Osteocyte (in vitro differentiated cells): ENCODE data around the gene MAP7. TPM values are rescaled to one million over a fixed set of nuclear protein-coding genes. Genes with fewer than 3 reads are reported as not detected.

Experiments used
- DNase-seq: peaks from one replicate; pipeline ENCODE4 v3.0.0; 2021; ENCODE audit warnings: mixed read lengths; ENCODE audit not compliant: unreplicated experiment; ENCODE audit errors: extremely low spot score
- H3K27ac Mint-ChIP-seq: one replicate; pipeline ENCODE4 v1.8.0; 2021; ENCODE audit warnings: mild to moderate bottlenecking, mixed read lengths; ENCODE audit not compliant: unreplicated experiment
- H3K27me3 Mint-ChIP-seq: one replicate; pipeline ENCODE4 v1.8.0; 2021; ENCODE audit warnings: mixed read lengths; ENCODE audit not compliant: unreplicated experiment
- H3K36me3 Mint-ChIP-seq: one replicate; pipeline ENCODE4 v1.8.0; 2021; ENCODE audit warnings: mixed read lengths; ENCODE audit not compliant: unreplicated experiment
- H3K4me1 Mint-ChIP-seq: one replicate; pipeline ENCODE4 v1.8.0; 2021; ENCODE audit warnings: mixed read lengths; ENCODE audit not compliant: unreplicated experiment
- H3K4me3 Mint-ChIP-seq: one replicate; pipeline ENCODE4 v1.8.0; 2021; ENCODE audit warnings: mild to moderate bottlenecking, moderate library complexity, mixed read lengths; ENCODE audit not compliant: unreplicated experiment
- H3K9me3 Mint-ChIP-seq: one replicate; pipeline ENCODE4 v1.8.0; 2021; ENCODE audit warnings: mixed read lengths; ENCODE audit not compliant: unreplicated experiment
- total RNA-seq: library from RNA; stranded (reverse); gene quantifications from 2 replicates; pipeline ENCODE4 v1.2.1, GENCODE V29; 2021
- TF ChIP-seq, protein P1 (sequence below): fragments of 200-600 bp; sonication (generic); IDR thresholded peaks from 2 replicates; pipeline ENCODE4 v1.5.0; 2021; ENCODE audit warnings: antibody characterized with exemption, mild to moderate bottlenecking, moderate library complexity

MAP7 gene
- total RNA-seq, 1 donor from 2014 or later = 0.38 TPM

DNA sequence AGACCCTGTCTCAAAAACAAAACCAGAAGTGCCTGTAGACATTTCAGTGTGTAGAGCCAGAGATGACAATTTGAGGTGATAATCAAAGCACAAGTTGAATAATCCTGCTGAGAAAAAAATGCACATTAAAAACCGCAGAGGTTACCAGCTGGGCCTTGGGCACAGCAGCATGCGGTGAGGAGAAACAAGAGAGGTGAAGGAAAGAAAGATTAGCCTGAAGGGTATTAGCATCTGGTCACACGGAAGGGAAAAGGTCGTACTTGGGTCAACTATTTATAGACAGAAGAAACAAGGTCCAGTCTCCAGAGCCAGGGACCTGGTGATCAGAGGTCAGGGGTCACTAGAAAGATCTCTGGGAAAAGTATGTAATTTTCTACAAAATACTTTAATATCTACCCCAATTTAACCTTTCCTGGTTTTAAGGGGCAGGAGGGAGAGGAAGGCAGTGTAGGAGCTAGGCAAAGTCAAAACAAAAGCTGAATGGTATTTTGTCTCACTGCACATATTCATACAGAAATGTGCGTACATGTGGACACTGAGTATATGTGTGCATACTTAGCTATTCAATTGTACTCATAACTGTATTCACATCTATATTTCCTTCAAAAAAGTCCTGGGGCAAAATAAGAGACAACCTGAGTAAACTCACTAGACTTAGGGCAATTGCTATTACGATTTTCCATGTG, 10.1 kb downstream of the MAP7 start:
- Mint-ChIP-seq H3K9me3 (no peaks in the 10 kb centered on the region), H3K36me3 (no peaks in the 10 kb centered on the region), H3K27ac (no peak overlapping the region), H3K27me3 (peaks cover 45% of the 10 kb centered on the region), H3K4me1 (peaks cover 7% of the 10 kb centered on the region), H3K4me3 (no peak overlapping the region)
- DNase-seq = no peak
- TF ChIP-seq, protein P1, sequence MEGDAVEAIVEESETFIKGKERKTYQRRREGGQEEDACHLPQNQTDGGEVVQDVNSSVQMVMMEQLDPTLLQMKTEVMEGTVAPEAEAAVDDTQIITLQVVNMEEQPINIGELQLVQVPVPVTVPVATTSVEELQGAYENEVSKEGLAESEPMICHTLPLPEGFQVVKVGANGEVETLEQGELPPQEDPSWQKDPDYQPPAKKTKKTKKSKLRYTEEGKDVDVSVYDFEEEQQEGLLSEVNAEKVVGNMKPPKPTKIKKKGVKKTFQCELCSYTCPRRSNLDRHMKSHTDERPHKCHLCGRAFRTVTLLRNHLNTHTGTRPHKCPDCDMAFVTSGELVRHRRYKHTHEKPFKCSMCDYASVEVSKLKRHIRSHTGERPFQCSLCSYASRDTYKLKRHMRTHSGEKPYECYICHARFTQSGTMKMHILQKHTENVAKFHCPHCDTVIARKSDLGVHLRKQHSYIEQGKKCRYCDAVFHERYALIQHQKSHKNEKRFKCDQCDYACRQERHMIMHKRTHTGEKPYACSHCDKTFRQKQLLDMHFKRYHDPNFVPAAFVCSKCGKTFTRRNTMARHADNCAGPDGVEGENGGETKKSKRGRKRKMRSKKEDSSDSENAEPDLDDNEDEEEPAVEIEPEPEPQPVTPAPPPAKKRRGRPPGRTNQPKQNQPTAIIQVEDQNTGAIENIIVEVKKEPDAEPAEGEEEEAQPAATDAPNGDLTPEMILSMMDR = no peak

DNA sequence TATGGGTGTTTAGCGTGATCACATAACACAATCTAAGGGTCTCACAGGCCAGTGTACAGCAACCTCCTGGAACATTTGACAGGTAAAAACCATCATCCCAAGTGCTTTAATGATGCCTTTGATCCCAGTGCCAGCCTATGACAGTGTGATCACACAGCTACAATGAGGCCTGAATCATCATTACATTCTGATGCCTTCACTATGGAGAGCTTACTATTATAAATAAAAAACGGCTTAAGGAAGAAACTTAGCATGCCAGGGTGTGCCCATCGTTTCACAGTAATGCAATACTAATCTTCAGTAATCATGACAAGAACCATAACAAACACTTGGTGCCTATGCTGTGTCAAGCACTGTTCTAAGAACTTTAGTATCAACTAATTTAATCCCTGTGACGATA, 11.4 kb downstream of the MAP7 start:
- Mint-ChIP-seq H3K36me3 (no peaks in the 10 kb centered on the region), H3K9me3 (no peaks in the 10 kb centered on the region), H3K27me3 (peaks cover 38% of the 10 kb centered on the region), H3K4me1 (peaks cover 7% of the 10 kb centered on the region), H3K4me3 (no peak overlapping the region), H3K27ac (no peak overlapping the region)
- no peak for DNase-seq
- TF ChIP-seq, protein P1 = no peak

DNA sequence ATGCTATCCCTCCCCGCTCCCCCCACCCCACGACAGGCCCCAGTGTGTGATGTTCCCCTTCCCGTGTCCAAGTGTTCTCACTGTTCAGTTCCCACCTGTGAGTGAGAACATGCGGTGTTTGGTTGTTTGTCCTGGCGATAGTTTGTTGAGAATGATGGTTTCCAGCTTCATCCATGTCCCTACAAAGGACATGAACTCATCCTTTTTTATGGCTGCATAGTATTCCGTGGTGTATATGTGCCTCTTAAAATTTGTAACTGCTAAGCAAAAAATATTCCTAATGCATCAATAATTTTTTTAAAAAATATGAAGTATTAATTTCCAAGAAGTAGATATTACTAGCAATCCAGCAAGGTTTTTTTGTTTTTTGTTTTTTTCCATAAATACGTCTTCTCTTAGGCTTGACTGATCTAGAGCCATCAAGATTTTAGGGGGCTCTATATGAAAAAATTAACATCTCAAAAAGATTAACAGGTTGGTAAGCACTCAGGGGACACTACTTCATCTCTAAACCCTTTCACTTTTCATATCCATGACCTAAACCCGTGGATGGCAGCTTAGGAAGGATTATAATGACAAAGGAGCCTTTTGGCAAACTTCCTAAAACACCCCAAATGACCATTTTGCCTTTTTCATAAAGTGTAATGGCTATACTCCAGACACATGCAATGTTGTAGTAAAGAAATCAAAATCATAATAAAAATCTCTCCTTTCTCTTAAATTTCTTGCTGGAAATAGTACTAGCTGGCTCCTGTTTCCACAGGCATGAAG, 14.2 kb downstream of the MAP7 start:
- H3K4me1 Mint-ChIP-seq = peaks cover 7% of the 10 kb centered on the region
- H3K27me3 Mint-ChIP-seq = peaks cover 39% of the 10 kb centered on the region
- DNase-seq = no peak
- TF ChIP-seq, protein P1 = no peak
- no peaks in the 10 kb centered on the region for H3K36me3 Mint-ChIP-seq
- no peaks in the 10 kb centered on the region for H3K9me3 Mint-ChIP-seq
- H3K27ac Mint-ChIP-seq = no peak overlapping the region
- H3K4me3 Mint-ChIP-seq = no peak overlapping the region

DNA sequence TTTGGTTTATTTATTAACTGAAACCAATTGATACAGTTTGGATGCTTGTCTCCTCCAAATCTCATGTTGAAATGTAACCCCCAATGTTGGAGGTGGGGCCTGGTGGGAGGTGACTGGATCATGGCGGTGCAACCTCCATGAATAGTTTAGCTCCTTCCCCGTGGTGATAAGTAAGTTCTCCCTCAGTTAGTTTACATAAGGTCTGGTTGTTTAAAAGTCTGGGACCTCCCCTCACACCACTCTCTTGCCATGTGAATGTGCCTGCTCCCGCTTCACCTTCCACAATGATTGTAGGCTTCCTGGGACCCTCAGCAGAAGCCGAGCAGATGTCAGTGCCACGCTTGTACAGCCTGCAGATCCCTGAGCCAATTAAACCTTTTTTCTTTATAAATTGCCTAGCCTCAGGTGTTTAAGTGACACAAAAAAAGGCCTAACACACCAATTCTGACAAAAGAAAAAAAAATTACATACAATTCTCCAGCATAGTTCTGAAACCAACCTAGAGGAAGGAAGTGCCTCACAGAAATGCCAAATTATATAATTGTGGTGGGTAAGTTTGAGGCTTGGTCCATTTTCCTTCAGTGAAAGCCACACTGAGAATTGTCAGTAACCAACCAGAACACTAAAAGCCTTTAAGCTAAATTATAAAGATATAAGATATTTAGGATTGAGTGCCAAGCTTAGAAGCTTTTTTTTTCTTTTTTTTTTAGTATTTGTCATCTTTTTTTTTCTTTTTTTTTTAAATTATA, 15.0 kb downstream of the MAP7 start:
- no peak for DNase-seq
- H3K4me1 Mint-ChIP-seq = peaks cover 6% of the 10 kb centered on the region
- no peak overlapping the region for H3K4me3 Mint-ChIP-seq
- peaks cover 43% of the 10 kb centered on the region for H3K27me3 Mint-ChIP-seq
- H3K9me3 Mint-ChIP-seq = no peaks in the 10 kb centered on the region
- H3K36me3 Mint-ChIP-seq = no peaks in the 10 kb centered on the region
- no peak overlapping the region for H3K27ac Mint-ChIP-seq
- TF ChIP-seq, protein P1 = no peak

DNA sequence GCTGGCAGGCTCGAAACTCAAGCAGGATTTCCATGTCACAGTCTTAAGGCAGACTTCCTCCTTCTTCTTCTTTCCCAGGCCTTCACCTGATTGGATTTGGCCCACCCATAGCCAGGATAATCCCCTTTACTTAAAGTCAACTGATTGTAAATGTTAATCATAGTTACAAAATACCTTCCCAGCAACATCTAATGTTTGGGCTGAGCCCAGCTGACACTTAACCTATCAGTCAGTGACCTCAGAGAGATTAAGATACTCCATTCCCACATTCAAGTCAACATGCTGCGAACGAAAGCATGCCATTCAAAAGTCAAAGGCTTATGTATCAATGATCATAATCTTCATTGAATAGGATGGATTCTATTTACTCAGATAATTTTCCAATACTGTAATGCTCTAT, 16.0 kb downstream of the MAP7 start:
- Mint-ChIP-seq H3K36me3 (no peaks in the 10 kb centered on the region), H3K27me3 (peaks cover 37% of the 10 kb centered on the region), H3K27ac (no peak overlapping the region), H3K9me3 (no peaks in the 10 kb centered on the region), H3K4me3 (no peak overlapping the region), H3K4me1 (no peaks in the 10 kb centered on the region)
- TF ChIP-seq, protein P1 = no peak
- DNase-seq = no peak
